NCI-H1105 treated with DMSO at 0.1 percent for 48 hours (cell line): ENCODE results near the gene SLC35F3.

Experiments used
- DNase-seq: peaks from one replicate; lab custom pipeline; 2025; lab: John Stamatoyannopoulos, UW

The SLC35F3 gene

DNA sequence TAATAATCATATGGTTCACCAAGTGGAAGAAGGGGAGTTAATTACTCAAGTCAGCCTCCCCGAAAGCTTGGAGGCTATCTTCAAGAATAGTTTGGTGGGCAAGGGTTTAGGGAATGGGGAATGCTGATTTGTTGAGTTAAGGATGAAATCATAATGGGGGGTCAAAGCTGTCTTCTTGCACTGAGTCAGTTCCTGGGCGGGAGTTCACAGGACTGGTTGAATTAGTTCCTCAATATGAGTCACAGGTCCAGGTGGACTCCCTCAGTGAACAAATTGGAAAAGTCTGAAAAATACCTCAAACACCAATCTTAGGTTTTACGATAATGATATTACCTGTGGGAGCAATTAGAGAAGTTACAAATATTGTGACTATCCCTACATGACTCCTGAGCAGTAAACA, 353.6 kb downstream of the SLC35F3 start:
- DNase-seq: no peak

DNA sequence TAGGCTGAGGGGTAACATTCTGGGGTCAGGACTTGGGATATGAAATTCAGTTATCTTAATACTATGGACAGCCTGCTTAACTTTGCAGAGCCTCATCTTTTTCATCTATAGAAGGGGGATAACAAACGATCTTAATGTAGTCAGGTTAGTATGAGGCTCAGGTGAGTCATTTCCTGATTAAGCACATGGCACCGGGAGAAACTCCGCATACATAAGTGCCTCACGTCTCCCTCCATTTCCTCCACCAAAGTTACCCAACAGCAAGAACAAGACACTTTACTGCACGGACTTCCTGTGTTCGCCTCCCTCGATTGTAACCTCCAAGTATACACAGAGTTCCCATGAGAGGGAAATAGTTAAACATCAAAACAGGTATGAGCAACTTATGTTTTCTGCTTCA, 356.1 kb downstream of the SLC35F3 start:
- no peak for DNase-seq

DNA sequence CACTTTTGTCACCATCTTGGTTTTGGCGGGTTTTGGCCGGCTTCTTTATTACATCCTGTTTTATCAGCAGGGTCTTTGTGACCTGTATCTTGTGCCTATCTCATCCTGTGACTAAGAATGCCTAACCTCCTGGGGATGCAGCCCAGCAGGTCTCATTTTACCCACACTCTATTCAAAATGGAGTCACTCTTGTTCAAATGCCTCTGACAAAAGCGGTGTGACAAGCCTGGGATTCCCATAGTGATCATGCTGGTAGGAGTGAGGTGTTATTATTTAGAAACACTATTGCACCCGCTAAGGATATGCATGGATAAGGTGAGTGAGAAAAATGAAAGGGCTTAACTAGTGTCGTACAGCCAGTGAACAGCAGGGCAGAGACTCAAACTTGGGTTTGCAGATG, 357.1 kb downstream of the SLC35F3 start:
- no peak for DNase-seq

DNA sequence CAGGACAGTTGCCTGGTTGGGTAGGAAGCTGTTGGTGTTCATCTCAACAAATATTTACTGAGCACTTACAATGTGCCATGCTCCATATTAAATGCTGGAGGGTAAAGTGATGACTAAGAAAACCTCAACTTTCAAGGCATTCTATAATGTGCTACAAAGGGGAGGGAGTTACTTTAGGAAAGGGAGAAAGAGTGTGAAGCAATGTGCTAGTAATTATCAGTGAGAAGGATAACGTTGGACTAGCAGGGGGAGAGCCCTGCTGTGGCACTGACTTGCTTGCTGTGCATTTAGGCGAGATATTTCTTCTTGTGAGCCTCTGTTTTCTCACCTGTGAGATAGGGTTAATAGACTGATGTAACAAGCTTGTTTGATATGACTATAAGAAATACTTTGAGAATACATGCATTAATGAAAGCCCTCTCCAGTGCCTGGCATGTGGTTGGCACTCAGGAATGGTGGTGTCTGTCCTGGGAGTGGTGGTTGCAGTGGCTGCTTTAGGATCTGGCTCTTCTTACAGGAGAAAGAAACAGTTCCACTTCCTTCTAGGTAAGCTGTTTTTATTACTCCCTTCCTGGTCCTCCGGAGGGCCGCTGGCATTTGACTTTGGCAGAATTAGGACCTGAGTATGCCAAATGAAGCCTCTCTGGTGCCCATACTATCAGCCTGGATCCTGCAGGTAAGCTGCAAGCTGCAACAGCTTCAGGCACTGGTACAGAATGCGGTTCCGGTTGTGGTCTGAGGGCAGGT, 357.7 kb downstream of the SLC35F3 start:
- no peak for DNase-seq

DNA sequence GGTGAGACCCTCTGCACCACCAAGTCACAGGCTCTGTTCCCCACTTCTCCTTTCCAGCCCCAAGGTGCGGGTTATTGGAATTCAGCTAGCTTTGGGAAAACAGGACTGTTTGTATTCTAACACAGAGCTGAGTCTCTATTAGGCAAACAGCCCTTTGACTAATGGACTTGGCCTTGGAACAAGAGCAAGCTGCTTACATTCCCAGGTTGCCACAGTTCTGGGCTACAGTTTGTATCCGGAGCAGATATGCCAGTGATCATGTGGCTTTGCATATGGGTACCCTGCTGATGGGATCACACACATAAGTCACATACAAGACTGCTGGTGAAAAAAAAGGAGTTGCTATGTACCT, 358.3 kb downstream of the SLC35F3 start:
- DNase-seq: no peak

DNA sequence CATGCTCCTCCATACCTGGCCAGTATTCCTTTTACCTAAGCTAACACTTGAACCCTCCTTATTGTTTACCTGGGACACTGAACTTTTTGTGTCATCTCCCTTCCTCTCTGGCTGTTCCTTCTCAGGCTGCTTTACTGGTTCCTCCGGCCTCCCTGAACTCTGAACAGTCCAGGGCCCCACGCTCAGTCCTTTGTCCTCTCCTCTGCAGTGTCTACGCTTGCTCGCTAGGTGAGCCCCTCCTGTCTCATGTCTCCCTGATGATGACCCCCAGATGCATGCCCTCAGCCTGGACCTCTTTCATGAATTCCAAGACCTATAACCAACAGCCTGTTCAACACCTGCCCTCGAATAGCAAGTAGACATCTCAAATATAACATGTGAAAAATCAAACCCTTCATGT, 360.4 kb downstream of the SLC35F3 start:
- no peak for DNase-seq

DNA sequence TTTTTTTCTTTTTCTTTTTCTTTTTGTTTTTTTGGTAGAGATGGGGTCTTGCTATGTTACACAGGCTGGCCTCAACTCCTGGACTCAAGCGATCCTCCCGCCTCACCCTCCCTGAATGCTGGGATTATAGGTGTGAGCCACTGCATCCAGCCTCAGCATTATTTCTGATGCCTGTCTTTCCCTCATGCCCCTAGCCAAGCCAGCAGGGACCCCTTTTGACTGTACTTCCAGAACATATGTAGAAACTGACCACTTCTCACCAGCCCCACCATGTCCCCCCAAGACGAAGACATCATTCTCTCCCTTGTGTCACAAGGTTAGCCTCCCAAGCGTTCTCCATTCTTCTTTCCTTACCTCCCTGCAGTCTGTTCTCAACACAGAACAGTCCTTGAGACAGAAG, 360.8 kb downstream of the SLC35F3 start:
- DNase-seq: no peak

DNA sequence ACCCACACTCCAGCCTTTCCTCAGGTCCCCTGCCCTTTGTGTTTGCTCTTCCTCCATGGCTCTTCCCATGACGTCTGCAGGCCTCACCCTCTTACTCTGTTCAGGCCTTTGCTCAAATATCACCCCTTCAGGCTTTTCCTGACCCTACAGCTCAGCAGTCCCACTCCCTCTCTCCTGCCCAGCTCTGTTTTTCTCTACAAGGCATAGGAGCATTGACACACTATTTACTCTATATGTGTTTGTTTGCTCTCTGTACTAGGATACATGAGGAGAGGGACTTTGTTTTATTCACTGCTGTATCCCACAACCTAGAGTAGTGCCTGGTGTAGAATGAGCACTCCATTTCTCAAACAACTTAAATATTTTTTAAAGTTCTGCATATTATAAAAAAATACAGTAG, 361.4 kb downstream of the SLC35F3 start:
- DNase-seq: no peak

DNA sequence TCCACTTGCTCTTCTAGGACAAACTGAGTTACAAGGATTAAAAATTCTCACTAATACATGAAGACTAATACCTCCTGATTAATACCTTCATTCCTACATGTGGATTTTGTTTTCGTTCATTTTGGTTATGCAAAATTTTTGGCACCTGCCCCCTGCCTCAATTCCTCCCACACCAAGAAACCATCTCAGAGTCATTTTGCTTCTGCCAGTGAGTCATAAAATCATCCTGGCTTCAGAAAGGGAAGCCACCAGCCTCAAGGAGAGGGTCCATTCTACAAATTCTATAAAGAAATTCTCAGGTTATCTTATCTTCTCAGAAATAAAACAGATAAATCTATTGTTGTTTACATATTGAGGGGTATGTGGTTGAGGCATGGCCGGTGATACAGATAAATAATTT, 365.6 kb downstream of the SLC35F3 start:
- DNase-seq: no peak

DNA sequence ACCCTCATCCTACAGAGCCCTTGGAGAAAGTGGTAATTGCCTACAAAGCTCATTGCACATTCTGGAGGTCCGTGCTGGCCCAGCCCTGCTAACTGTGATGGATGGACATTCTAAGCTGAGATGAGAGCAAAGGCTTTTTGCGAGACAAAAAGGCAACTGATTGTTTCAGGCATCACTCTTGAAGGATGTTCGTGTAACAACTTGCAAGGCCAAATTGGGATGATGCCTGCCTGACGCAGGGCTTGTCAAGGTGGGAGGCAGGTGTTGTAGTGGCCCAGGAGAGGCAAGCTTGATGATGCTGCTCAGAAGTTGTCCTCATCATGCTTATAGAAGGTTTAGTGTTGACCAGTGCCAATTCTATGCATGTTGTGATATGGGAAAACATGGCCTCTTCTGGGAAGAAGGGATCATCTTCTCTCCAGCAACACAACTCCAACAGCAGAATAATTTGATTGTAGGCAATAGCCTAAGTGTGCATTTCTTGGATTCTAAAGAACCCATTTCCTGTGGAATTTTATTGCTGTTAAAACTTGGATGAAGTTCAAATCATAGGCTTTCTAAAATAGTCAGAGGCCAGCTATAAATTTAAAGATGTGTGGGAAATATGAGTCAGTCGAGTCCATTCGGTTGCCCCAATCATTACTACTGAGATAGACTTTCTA, 366.2 kb downstream of the SLC35F3 start:
- no peak for DNase-seq

DNA sequence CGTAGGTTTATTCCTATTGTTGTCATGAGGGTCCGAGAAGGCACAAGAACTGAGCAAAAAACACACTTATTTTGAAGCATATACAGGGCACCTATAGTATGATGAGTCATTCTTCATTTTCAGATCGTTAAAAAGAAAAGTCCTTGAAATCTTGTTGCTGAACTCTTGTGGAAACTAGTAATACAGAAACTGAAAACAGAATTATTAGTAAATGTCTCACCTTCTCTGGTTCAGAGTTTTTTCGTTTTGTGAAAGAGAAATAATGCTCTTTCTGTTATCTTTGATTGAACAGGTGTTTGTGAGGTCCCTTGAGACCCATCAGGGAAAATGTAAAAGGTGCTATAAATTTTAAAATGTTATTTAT, 366.7 kb downstream of the SLC35F3 start:
- DNase-seq: no peak

DNA sequence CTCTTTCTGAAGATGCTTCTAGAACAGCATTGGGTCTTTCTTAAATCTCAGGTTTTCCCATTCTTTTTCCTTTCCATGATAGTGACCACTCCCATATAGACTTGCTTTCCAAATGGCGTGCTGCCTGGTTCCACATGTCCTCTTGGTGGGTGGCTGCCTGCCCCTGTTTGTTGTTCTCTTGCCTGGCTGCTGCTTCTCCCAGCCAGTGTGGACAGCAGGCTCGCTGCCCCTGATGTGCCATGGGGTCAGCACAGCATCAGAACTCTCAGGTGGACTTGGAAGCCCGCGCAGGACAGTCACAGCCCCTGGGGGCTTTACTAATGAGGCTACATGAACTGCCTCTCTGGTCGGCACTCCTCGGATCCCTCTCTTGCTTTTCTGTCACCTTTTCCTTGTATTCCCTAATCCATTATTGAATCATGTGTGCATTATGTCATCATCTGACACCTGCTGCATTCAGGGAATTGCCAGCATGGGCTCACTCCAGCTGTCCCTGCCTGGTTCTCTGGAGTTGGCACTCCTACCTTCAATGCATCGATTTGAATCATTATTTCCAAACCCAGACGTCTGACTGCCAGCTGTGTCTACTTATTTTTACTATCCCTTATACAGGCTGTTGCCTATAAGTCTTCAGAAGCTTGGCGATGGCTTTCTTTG, 368.3 kb downstream of the SLC35F3 start:
- no peak for DNase-seq

DNA sequence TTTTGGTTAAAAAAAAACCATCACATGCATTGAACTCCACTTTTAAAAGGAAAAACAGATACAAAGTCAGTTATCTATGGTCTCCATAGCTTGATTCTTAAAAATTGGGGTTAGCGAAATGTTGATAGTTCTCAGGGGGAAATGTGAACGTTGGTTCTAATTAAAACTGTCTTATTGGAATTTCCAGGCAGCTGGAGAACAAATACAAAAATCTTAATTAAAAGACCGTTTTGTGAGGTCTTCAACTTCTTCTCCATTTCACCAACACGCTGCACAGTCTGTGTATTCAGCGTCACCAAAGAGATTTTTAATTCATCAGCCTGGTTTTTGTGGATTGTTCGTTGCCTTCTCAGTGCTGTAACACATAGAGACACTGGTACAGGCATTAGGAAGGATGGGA, 369.5 kb downstream of the SLC35F3 start:
- no peak for DNase-seq

DNA sequence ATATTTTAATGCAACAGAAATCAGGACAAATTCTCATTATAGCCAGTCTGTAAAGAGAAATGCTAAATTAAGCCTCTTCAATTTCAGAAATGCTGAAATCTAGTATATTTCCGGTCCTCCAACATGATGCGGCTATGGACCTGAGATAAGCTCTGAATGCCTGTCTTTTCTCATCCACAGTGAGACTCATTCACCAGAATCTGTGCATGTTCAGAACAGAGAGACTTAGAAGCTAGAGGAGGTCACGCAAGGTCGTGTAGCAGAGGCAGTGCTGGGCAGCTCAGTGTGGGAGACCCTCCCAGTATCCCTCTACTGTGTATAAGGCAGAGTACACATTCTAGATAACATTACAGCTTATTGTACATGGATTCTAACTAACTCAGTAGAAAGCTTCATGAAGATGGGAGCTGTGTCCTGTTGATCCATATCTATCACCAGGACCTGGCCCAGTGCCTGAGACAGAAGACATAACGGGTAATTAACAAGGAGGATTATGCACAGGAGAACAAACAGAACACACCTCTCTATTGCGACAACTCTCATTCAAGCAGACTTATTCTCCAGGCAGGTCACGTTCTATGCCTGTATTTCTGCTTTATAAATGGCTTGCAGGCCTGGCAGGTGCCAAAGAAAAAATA, 371.8 kb downstream of the SLC35F3 start:
- DNase-seq: no peak

DNA sequence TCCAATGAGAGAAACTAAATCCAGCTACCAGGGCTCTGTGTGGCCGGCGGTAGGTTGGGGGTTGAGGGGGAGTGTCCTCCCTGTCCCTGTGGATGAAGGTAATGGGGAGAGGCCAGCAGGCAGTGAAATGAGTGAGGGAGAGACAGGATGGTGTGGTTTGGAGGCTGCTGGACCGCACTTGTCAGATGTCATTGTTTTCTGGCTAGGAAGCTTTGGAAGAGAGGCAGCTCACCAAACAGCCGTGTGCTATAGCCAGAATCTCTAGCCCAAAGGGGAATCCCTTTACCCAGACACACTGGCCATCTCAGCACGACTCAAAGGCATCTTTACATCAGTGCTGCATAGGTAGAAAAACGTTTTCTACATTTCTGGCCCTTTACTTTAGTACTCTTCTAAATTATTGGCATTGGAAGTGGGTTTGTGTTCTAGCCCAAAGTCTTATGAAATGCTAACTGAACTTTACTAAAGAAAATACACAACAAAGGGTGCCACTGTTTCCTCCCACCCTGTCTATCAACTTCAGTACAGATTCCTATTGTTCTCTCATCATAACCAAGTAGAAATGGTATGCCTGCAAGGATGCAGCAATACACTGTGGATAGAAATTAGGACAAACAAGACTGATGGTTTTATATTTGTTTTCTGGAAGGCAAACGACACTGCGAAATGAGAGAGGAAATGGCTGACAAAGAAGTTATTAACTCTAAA, 372.8 kb downstream of the SLC35F3 start:
- DNase-seq: no peak

DNA sequence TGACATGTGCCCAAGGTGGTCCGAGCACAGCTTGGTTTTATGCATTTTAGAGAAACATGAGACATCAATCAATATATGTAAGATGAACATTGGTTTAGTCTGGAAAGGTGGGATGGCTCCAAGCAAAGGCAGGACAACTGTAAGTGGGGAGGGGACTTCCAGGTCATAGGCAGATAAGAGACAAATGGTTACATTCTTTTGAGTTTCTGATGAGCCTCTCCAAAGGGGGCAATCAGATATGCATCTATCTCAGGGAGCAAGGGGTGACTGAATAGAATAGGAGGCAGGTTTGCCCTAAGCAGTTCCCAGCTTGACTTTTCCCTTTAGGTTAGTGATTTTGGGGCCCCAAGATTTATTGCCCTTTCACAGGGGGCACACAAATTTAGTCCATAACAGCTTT, 374.5 kb downstream of the SLC35F3 start:
- DNase-seq: no peak

DNA sequence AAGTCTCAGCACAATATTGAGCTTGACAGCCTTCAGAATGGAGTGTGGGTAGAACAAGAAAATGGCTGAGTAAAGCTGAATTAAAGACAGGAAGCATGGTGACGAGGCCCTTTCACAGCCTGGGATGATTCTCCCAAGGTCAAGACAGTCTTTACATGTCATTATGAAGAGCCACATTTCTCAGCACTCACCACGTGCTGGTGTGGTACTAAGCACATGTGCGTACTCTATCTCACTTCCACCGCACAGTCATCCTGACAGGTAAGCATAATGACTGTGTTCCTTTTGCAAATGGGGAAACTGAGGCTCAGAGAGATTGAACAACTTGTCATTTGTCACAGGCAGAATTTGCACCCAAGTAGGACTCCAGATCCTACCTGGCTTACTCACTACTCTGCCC, 376.0 kb downstream of the SLC35F3 start:
- DNase-seq: no peak

DNA sequence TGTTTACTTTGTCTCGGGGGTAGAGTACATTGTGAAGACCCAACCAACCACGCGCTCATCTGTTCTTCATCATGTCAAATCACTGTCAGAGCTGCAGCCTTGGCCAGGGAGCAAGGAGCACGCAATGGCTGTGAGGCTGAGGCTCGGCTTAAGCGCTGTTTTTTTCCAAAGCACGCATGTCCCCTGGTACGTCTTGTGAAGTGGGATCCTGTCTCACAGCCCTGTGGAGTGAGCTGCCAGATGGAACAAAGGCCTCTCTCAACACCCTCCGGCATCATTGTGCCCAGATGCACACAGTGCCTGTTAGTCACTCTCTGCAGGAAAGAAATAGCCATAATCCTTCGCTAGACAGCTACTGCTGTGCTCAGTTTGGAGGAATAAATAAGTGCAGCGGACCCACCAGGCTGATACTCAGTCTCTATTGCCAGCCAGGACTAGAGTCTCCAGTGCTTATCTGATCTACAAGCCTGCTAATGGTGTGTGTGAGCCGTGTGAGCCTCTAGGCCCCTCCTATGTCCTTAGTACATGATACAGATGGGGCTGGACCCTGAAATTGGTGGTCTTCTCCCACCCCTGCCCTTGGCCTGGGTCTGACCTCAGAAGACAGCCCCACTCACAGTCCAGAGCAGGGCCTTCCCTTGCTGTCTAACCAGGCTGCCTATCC, 377.5 kb downstream of the SLC35F3 start:
- no peak for DNase-seq

DNA sequence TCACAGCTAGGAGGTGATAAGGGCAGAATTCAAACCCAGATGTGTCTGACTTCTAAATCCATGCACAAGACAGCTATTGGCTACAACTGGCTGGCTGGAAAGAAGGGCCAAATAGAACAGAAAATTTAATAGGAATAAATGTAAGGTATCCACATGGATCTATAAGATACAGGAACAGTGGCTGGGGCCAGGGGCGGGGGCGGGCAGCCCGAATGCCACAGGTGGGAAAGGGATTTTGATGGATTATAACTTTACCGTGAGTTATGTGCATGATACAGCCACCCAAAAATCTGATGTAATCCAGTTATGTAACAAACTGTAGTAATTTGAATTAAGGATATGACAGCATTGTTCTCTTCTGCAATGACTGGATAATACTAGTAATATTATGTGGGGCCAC, 381.7 kb downstream of the SLC35F3 start:
- DNase-seq: no peak

DNA sequence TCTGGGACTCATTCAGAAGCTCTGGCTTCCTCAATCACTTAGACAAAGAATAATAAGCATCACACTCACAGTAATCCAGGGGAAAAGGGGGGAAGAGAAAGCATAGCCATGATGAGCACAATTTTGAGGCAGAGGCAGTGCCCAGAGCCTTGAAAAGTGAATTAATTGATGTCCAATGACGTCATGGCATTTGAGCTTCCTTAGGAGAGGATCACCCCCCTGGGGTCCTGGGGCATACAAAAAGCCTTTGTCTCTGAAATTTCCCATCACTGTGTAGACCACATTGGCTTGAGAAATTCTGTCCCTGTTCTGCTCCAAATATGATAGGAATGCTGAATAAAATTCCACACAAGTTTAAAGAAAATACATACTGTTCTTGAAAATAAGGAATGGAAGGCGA, 384.5 kb downstream of the SLC35F3 start:
- no peak for DNase-seq

DNA sequence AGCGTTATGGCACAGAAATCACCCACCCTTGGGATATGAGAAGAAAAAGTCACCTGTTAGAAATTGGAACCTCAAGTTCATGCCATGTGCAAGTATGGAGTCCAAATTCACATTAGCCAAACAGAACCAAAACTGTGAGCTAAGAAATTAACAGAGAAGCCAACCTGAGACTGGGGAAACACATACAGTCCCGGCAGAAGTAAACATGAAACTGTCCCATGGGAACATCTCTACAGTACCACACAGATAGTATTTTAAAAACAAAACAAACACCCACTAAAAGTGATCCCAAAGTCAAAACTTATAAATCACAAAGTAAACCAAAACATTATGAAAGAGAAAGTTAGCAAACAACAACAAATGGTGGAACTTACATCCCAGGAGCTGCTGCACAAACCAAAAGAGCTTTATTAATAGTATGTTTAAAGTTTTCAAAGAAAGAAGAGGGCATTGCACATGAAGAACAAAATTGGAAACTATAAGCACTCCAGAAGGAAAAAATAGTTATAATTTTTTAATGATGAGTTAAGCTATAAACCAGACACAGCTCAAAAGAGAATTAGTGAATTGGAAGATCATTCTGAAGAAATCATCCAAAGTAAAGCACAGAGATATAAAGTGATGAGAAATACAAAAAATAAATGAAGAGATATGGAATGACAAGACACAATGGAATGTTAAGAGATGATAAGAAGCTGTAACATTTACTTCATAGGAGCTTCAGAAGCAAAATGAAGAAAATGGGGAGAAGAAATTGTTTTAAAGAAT, 385.2 kb downstream of the SLC35F3 start:
- no peak for DNase-seq
